ENCODE results near the gene RNF14.
"Not testable (repeated sequence)": the region's sequence is repeated elsewhere in the genome, so short reads cannot be mapped to it uniquely, and the experiment has no call there.

RNF14 gene, protein sequence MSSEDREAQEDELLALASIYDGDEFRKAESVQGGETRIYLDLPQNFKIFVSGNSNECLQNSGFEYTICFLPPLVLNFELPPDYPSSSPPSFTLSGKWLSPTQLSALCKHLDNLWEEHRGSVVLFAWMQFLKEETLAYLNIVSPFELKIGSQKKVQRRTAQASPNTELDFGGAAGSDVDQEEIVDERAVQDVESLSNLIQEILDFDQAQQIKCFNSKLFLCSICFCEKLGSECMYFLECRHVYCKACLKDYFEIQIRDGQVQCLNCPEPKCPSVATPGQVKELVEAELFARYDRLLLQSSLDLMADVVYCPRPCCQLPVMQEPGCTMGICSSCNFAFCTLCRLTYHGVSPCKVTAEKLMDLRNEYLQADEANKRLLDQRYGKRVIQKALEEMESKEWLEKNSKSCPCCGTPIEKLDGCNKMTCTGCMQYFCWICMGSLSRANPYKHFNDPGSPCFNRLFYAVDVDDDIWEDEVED

GRCh38 chr5:141968914-141969608, at the start of gene RNF14:
Gene RNF14, plus strand, starts transcription at chr5:141969105. Its CDS starts 4,484 bp downstream, at chr5:141973589.
- DNase-seq: peak; percentile 92

GRCh38 chr5:141919218-141920119, 49.4 kb upstream of the RNF14 start:
- no peak for DNase-seq

DNA sequence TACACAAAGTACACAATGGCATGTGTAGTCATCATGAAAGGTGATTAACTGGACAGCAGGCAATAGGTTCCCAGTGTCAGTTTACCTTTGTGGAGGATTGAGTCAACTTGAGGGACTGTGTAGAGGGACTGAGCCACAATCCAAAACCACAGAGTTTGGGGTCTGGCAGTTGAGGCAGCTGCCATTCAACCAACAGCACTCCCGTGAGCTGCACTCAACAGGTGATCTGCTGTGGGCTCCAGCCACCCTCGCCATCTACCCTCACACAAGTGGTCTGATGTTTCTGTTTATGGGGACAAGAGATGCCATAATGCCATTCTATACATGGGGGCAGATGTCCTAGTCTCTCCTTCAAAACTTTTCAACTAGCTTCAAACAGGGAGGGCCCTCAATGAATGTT, 48.1 kb upstream of the RNF14 start:
- no peak for DNase-seq

DNA sequence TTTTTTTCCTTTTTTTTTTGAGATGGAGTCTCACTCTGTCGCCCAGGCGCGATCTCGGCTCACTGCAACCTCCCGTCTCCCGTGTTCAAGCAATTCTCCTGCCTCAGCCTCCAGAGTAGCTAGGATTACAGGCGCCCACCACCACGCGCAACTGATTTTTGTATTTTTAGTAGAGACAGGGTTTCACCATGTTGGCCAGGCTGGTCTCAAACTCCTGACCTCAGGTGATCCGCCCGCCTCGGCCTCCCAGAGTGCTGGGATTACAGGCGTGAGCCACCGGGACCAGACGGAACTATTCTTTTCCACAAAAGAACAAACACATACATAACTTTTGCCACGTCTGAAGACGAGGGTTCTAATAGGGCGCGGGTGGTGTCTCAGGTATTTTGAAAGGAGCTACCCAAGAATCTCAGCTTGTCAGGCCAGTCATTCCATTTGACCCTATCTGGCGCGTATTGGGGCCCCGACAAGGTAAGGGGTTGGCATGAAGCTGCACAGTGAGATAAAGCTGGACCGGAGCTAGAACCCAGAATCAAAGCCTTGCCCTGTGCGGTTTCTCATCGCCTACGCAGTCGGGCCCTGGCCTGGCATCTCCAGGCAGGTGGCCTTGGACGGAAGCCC, 46.0 kb upstream of the RNF14 start:
- DNase-seq: not testable (repeated sequence)

DNA sequence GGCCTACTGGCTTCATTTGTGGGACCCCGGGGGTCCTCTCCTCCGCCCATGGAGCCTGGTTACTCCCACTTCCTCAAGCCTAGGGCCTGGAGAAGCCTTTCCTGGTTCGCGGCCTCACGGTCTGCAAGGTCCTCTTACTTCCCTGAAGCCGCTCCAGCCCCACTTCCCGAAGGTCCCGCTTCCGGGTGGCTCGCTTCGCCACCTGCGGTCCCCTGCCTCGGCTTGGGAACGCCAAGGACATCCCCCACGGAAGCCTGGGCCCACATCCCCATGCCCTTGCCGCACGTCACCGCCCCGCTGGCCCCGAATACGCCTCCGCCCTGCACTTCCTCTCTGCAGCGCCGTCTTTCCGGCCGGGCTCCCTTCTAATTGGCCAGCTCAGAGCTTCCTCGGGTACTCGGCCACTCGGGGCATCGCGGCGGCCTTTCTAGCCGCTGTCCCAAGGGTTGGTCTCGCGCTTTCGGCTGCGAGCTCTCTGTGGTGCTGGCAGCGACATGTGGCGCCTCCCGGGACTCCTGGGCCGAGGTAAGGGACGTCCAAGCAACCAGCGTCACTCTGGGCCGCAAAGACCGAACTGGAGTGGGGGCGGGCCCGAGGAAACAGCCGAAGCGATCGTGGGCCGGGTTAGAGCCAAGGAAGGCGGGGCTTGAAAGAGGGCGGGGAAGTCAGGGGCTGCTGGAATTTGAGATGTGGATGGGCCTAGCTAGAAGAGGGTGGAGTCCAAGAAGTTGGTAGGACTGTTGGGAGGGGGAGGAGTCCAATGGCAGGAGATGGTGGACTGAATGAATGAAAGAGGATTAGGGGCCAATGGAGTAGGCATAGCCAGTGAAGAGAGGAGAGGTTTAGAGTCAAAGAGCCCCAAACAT, 45.2 kb upstream of the RNF14 start, which contains the start of gene DELE1:
Gene DELE1 (plus strand): TSS at position 424 of the 866 bp plus-strand sequence. CDS start 71 bp downstream, at position 495.
- peak; percentile 88 for DNase-seq

DNA sequence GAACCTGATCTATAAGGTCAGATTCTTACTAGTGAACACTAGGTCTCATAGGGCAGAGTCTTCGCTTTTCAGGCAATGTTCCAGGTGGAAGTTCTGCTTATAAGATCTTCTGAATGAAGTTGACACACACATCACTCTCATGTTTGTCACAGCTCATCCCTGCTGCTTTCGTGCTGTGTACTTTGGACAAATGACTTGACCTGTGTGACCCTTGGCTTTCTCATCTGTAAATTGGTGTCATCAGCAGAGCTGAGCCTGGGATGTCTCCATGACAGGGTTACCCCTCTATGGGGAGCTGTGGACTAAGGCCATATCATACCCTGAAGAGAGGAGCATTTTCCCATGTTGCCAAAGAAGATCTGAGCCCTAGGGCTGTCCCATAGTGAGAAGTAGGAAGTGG, 42.5 kb upstream of the RNF14 start:
- DNase-seq: no peak

DNA sequence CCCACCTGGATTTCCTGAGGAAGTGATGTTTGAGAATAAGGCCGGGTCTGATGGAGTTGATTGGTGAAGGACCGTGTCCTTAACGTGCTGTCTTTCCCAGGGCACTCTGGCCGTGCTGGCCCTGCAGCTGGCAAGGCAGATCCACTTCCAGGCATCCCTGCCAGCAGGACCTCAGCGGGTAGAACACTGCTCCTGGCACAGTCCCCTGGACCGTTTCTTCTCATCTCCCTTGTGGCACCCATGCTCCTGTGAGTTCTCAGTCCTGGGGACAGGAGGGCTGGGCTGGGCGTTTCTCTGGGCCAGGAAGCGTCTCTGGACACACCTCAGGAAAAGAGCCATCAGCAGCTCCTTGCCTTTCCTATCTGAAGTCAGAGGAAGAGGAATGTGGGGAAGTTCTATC, 40.9 kb upstream of the RNF14 start:
- no peak for DNase-seq

DNA sequence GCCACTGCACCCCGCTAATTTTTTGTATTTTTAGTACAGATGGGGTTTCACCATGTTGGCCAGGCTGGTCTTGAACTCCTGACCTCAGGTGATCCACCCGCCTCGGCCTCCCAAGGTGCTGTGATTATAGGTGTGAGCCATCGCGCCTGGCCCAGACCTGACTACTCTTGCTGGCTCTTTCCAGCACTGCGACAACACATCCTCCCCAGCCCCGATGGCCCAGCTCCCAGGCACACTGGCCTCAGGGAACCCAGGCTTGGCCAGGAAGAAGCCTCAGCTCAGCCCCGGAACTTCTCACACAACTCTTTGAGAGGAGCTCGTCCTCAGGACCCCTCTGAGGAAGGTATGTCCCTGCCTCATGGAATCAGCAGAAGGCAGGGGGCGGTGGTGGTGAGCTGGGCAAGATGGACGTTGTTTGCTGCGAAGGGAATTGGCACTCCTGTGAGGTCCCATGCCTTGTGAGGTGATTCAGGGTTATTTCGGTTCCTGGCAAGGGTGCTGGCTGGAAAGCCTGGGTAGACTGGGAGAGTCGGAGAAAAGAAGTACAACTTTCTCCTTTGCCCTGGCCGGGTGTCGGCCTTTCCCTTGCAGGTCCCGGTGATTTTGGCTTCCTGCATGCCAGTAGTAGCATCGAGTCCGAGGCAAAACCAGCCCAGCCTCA, 39.4 kb upstream of the RNF14 start:
- DNase-seq: no peak

DNA sequence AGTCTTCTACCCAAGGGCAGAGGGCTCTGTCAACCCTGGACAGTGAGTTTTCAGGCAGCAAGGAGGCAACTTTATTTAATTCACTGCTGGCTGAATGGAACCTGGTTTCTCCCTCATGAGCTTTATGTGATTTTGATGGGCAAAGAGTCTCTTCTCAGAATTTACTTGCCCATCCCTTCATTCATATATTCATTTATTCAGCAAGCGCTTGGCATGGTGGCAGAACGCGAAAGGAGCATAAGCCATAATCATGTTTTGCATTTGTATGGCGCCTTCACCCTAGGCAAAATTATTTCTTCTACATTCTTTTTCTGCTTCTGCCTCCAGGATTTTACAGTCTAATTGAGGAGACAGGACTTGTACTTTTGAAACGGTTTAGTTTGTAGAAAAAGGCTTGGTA, 37.2 kb upstream of the RNF14 start:
- no peak for DNase-seq

DNA sequence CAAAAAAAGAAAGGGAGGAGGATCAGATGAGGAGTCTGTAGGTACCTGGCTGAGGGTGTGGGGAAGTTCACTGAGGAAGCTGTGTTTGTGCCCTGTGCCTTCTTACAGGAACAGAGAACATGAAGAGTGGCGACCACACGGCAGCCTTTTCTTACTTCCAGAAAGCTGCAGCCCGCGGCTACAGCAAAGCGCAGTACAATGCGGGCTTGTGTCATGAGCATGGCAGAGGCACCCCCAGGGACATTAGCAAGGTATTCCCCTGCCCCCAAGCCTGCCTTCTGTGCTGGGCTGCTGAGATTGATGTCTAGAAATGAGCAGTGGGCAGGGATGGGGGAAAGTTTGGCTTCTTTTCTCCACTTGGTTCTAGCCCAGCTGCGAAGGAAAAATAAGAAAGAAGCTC, 35.8 kb upstream of the RNF14 start:
- no peak for DNase-seq

DNA sequence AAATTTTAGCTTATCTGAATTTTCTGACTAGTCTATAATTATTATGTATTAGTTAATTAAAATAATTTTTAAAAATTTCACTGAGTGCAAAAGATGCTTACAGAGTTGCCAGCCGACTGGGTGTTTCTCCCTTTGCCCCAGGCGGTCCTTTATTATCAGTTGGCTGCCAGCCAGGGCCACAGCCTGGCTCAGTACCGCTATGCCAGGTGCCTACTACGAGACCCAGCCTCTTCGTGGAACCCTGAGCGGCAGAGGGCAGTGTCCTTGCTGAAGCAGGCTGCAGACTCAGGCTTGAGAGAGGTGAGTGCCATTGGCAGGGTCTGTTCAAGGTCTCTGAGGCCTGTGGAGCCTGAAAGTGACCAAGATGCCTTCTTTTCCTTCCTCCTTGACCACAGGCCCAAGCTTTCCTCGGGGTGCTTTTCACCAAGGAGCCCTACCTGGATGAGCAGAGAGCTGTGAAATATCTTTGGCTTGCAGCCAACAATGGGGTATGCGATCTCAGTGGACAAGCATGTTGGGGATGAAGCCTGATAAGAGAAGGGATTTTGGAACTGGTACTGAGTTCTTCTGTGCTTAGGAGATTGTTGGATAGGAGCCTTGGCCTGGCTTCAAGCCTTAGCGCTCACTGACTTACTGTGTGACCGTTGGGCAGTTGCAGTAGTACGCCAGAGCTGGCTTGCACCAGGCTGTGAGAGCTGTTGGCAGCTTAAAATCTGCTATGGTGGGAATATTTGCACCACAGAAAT, 34.6 kb upstream of the RNF14 start:
- DNase-seq: no peak

DNA sequence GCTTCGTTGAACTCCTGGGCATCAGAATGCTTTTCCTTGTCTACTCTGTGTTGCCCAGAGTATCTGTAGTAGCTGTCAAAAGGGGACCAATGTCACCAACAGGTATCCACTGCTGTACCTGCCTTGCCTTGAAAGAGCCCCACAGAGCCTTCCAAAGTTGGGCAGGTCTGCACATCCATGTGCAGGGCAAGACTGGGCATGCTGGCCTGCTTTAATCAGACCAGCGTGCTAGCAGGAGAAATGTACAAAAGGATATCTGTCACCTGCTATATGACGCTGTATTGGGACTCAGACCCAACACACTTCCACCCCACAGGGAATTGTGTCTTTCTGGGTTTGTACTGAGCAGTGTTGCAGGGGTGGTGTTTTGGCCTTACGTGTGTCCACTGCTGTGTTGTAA, 33.4 kb upstream of the RNF14 start:
- no peak for DNase-seq

- no peak for DNase-seq
Observed at GRCh38 chr5:141940695-141941271, 28.1 kb upstream of the RNF14 start.

GRCh38 chr5:141941307-141941706, 27.6 kb upstream of the RNF14 start:
- DNase-seq: no peak

GRCh38 chr5:141941779-141942178, 27.1 kb upstream of the RNF14 start:
- no peak for DNase-seq

GRCh38 chr5:141942185-141942857, 26.6 kb upstream of the RNF14 start:
- no peak for DNase-seq

DNA sequence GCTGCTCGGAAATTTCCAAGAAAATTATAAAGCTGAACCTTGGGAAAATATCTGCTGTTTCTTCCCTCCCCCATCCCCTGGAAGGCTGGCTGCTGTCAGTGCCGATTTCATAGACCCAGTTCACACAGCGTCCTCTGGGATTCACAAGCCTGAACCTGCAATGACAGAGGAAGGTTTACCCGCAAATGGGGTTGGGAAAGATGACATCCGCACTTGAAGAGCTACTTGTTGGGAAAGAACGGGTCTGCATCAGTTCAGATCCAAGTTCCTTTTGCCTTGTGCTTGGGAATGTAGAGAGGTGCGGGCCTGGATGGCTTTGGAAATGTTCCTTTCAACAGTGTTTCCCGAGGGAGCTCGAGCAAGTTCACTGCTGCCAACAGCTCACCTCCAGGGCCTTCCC, 24.8 kb upstream of the RNF14 start:
- no peak for DNase-seq

GRCh38 chr5:141945511-141946051, 23.3 kb upstream of the RNF14 start:
- DNase-seq: no peak

DNA sequence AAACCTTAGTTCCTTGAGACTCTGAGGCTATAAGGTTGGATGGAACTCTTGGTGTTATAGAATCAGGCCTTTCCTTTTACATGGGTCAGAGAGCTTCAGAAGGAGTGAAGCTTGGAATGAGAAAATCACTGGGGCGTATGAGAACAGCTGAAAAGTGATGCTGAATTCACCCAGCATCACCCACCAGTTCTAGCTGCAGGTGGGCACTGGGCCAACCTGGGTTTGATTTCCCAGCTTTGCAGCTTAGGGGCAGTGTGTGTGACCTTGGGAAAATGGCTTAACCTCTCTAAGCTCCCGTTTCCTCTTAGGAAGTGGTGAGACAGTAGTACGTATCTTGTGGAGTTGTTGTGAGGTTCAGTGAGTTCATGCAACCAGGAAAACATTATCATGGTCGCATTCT, 21.6 kb upstream of the RNF14 start:
- no peak for DNase-seq
